GM04503 (cell line): Measurements from ENCODE around the gene RFK.
"Not testable (repeated sequence)": the region's sequence is repeated elsewhere in the genome, so short reads cannot be mapped to it uniquely, and the experiment has no call there.

Experiments used
- DNase-seq: peaks from one replicate; pipeline ENCODE4 v3.0.0-alpha.2; 2012; ENCODE audit warnings: low read depth

Gene RFK

GRCh38 chr9:76394195-76394959, at the start of gene RFK:
Gene RFK, minus strand, starts transcription at chr9:76394426. Its CDS starts 255 bp downstream, at chr9:76394171.
- DNase-seq, result peak; percentile 56

DNA sequence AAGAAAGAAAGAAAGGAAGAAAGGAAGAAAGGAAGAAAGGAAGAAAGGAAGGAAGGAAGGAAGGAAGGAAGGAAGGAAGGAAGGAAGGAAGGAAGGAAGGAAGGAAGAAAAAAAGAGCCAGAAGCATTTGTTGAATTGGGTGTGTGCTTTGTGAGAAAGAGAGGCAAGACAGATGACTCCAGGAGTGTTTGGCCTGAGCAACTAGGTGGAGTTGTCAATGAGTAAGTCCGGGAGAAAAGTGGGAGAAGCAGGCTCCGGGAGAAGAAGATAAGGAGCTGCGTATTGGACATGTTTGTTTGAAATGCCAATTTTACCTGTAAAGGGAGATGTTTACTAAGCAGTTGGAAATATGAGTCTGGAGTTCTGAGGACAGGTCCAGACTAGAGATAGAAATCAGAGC, 49.7 kb upstream of the RFK start:
- DNase-seq, result no peak

DNA sequence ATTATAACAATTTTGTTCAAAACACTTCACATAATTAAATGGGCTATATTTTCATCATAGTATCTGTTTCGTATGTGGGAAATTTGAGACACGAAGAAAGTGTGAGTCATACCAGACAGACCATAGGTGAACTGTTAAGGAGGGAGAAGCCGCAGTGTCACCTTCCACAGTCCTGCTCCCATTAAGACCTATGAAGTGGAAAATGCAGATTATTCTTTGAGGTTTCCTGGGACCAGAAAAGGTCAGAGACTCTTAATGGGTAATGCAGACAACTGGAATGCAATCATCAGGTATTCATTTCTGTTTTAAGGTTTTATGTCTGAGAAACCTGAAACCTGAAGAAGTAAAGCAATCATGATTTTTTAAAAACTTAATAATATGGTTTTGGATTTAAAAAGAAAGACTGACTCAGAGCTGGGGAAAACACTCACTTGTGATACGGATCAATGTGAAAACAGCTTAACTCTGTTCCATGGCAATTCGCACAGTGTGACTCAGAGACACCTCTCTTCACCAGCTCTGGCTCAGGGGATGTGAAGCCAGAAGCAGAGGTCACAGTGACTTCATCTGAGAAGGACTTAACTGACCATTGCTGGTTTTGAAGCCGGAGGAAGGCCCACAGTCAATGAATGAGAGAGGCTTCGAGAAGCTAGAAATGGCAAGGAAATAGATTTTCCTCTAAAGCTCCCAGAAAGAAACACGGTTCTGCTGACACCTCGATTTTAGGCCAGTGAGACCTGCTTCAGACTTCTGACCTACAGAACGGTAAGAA, 47.5 kb upstream of the RFK start:
- peak; percentile 30 for DNase-seq

GRCh38 chr9:76438841-76439588, 44.8 kb upstream of the RFK start:
- DNase-seq, result no peak

DNA sequence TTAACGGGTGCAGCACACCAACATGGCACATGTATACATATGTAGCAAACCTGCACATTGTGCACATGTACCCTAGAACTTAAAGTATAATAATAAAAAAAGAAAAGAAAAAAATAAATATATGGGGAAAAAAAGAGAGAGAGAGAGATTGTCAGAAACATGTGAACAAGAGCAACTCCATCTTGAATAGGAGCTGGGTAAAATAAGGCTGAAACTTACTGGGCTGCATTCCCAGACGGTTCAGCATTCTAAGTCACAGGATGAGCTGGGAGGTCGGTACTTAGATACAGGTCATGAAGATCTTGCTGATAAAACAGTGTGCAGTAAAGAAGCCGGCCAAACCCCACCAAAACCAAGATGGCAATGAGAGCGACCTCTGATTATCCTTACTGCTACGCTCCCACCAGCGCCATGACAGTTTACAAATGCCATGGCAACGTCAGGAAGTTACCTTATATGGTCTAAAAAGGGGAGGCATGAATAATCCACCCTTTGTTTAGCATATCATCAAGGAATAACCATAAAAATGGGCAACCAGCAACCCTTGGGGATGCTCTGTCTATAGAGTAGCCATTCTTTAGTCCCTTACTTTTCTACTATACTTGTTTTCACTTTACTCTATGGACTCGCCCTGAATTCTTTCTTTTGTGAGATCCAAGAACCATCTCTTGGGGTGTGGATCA, 42.9 kb upstream of the RFK start:
- not testable (repeated sequence) for DNase-seq

DNA sequence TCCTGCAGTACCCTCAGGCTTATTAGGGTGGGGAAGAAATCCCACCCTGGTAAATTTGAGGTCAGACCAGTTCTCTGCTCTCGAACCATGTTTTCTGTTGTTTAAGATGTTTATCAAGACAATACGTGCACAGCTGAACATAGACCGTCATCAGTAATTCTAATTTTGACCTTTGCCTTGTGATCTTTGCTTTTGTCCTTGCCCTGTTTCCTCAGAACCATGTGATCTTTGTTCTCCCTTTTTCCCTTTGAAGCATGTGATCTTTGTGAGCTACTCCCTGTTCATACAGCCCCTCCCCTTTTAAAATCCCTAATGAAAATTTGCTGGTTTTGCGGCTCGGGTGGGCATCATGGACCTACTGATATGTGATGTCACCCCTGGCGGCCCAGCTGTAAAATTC, 40.7 kb upstream of the RFK start:
- DNase-seq, result not testable (repeated sequence)

DNA sequence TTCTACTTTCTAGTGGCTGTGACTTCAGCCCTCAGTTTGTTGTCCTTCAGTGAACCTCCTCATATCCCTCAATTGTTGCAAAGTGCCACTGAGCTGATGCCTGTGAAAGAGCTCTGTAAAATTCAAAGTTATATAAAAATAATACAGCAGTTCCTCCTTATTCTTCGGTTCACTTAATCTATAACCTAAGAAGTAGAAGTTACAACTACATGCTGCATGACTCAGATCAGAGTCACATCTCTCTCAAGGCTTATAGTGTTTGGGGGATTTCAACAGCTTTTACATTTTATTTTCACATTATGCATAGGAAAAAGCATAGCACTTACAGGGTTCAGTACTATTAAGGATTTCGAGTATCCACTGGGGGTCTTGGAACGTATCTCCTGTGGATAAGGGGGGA, 39.6 kb upstream of the RFK start:
- no peak for DNase-seq

DNA sequence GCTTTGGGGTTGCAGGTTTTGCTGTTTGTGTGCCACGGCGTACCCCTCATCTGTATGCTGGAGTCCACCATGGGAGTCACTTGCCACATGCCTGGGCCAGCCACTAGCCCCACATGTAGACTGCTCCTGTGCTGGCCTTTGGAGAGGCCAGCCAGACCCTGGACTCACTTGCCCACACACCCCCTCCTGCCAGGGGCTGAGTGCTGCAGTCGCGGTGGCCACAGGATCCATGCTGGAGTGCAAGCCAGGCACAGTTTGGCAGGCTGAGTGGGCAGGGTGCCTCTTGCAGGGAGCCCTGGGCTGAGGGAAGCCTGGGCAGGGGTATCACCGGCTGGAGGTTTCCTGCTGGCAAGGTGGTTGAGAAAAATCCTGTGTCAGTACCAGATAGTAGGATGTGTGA, 39.2 kb upstream of the RFK start:
- DNase-seq, result no peak

DNA sequence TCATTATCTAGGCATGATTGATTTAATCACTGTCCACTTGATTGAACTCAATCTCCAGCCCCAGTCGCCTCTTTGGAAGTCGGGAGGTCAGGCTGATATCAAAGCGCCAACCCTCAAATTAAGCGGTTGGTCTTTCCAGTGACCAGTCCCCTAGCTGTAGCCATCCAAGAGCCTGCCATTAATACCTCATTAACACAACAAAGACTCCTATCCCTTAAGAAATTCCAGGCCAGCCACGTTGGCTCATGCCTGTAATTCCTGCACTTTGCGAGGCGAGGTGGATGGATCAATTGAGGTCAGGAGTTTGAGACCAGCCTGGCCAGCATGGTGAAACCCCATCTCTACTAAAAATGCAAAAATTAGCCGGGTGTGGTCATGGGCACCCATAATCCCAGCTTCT, 37.4 kb upstream of the RFK start:
- no peak for DNase-seq

GRCh38 chr9:76426807-76427419, 32.7 kb upstream of the RFK start:
- DNase-seq, result no peak

DNA sequence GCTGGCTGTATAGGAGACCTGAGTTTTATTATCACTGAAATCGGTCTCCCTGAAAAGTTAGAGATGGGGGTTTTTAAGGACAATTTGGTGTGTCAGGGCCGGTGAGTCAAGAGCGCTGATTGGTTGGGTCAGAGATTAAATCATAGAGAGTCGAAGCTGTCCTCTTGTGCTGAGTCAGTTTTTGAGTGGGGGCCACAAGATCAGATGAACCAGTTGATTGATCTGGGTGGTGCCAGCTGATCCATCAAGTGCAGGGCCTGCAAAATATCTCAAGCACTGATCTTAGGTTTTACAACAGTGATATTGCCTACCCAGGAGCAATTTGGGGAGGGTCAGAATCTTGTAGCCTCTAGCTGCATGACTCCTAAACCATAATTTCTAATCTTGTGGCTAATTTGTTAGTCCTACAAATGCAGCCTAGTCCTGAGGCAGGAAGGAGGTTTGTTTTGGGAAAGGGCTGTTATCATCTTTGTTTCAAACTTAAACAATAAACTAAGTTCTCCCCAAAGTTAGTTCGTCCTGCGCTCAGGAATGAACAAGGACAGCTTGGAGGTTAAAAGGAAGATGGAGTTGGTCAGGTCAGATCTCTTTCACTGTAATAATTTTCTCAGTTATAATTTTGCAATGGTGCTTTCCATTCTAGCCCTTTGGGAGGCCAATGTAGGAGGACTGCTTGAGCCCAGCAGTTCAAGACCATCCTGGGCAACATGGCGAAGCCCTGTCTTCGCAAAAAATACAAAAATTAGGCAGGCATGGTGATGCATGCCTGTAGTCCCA, 31.6 kb upstream of the RFK start:
- no peak for DNase-seq

DNA sequence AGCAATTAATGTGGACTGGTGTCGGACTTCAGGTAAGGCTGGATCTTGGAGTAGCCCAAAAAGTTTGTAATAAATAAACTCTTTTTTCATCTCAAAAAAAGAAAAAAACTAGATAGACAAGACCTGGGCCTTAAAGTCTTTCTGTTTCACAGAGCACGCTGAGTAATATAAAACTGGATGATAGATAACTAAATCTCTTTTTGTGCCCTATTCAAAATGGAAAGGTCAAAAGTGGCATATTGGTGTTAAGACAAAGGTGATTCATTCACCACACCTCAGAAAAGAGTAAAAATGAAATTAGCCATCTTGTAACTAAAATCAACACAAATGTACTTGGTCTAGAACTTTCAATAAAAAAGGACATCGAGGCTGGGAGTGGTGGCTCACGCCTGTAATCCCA, 30.3 kb upstream of the RFK start:
- no peak for DNase-seq

GRCh38 chr9:76423216-76424177, 29.3 kb upstream of the RFK start:
- no peak for DNase-seq

GRCh38 chr9:76419782-76420380, 25.7 kb upstream of the RFK start:
- no peak for DNase-seq

DNA sequence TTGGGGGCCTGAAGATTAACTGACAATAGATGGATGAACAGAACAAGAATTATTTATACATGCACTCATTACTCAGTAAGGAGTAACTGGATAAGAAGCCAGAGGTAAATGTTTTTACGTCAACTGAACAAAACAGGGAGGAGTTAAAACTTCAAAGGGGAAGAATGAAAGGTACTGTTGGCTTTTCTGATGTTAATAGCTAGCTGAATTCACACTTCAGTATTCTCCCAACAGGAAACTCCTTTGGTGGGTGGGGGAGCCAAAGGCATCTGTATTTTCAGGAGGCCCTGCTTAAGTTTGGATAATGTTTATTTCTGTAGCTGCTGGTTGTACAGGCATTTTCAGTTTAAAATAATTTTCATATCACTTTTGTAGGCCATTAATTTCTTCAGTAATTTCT, 23.2 kb upstream of the RFK start:
- no peak for DNase-seq

DNA sequence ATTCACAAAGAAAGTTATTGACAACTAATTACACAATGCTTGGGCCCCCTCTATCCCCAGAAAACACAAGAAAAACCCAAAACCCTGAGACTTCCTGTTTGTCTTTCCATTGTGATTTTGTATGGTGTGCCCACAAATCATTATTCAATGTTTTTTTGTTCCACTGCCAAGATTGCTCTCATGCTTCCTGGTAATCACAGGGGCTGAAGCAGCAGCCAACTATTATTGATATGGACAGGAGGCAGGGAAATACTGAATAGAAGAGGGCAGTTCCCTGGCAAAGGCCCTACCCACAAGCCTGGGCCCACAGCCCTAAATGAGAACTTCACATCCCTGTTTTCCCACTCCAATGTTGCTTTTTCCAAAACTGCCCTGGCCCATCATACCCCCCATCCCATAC, 21.5 kb upstream of the RFK start:
- no peak for DNase-seq

DNA sequence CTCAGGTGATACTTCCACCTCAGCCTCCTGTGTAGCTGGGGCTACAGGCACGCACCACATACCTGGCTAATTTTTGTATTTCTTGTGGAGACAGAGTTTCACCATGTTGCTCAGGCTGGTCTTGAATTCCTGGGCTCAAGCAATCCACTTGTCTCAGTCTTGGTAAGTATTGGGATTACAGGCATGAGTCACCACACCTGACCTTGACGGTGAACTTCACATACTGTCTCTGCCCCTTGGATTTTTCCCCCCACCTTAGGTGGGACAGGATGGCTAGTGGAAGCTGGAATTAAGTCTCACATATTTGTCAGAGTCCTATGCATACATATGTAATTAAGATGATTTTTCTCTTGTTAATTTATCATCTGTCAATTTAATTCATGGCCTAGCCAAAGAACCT, 20.9 kb upstream of the RFK start:
- DNase-seq, result no peak

DNA sequence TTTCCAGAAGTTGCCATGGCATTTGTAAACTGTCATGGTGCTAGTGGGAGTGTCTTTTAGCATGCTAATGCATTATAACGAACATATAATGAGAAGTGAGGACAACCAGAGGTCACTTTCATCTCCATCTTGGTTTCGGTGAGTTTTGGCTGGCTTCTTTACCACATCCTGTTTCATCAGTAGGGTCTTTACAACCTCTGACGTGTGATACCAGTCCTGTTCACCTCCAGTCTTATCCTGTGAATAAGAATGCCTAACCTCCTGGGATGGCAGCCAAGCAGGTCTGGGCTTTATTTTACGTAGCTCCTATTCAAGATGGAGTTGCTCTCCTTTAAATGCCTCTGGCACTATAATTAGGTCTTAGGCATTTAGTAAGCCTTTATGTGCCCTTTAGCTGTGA, 20.4 kb upstream of the RFK start:
- DNase-seq, result no peak

DNA sequence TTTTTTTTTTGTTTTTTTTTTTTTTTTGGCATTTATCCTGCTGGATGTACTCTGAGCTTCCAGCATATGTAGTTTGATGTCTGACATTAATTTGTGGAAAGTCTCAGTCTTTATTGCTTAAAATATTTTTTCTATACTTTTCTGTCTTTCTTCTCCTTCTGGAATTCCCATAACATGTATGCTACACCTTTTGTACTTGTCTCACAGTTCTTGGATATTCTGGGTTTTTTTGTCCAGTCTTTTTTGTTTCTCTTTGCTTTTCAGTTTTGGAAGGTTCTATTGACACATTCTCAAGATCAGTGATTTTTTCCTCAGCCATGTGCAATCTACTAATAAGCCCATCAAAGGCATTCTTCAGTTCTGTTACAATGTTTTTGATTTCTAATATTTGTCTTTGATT, 19.4 kb upstream of the RFK start:
- no peak for DNase-seq
